GM19238 (cell line): ENCODE data around the gene PRCC.
"Not testable (repeated sequence)": the region's sequence is repeated elsewhere in the genome, so short reads cannot be mapped to it uniquely, and the experiment has no call there.

Experiments
- DNase-seq: peaks from one replicate; pipeline ENCODE4 v3.0.0; 2011; ENCODE audit warnings: low spot score; ENCODE audit not compliant: insufficient read length

Gene PRCC

DNA sequence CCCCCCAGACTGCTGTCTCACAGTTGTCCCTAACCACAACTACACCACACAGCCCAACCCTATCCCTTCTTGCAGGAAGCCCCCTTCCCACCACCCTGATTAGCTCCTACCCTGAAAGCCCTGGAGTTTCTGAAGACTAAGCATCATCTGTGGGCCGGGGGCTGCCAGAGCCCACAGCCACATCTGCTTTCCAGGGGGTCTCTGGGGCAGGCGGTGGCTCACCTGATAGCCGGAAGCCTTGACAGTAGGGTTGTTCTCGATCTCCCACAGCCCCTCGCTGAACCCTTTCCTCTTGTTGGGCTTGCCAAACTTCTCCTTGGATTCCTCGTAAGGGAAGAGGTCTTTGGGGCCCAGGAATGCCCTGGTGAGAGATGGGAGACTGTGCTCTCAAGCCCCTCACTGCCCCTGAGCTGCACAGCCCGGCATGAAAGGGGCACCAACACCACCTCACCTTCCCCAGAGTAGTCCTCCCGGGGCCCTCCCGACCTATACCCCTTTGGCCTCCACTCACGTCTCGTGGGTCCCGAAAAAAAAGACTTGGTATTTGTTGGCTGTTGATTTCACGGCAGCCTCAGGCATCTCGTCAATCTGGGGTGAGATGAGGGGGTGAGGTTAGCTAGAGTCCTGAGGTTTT, 22.4 kb upstream of the PRCC start:
- DNase-seq = no peak

GRCh38 chr1:156745881-156746280, 21.5 kb upstream of the PRCC start:
- no peak for DNase-seq

GRCh38 chr1:156746406-156746727, 21.0 kb upstream of the PRCC start:
- no peak for DNase-seq

GRCh38 chr1:156746728-156747631, 20.4 kb upstream of the PRCC start:
- no peak for DNase-seq

- no peak for DNase-seq
Observed at GRCh38 chr1:156747742-156748669, 19.3 kb upstream of the PRCC start.

DNA sequence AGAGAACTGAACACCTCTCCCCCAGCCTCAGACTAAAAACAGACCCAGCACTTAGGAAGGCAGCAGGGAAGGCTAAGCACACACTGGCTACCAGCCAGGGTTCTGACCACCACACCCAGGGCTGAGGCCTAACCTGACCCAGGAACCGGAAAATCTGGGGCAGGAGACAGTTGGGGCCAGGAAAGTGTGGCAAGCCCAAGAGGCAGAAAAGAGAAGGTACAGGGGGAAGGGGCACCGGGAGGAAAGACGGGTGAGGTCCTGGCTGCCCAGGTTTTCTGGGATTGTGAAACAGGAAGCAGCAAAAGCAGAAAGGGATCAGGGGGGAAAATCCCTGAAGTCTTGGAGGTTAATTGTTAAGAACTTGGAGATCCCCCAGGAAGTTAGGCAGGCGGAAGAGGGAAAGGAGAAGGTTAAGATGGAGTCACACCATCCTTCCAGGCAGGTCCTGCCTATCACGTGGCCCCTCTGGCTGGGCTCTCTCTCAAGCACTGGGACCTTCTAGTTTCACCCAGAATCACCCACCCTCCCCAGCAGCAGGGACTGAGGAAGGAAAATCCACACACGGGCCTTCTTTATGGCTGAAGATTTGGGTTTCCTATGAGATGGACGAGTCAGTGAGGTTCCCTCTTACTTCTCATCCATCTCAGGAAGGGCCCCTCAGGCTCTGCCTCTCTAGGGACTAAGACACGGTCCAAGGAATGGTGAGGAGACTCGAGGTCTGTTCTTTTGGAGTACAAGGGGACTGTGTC, 18.5 kb upstream of the PRCC start:
- no peak for DNase-seq

DNA sequence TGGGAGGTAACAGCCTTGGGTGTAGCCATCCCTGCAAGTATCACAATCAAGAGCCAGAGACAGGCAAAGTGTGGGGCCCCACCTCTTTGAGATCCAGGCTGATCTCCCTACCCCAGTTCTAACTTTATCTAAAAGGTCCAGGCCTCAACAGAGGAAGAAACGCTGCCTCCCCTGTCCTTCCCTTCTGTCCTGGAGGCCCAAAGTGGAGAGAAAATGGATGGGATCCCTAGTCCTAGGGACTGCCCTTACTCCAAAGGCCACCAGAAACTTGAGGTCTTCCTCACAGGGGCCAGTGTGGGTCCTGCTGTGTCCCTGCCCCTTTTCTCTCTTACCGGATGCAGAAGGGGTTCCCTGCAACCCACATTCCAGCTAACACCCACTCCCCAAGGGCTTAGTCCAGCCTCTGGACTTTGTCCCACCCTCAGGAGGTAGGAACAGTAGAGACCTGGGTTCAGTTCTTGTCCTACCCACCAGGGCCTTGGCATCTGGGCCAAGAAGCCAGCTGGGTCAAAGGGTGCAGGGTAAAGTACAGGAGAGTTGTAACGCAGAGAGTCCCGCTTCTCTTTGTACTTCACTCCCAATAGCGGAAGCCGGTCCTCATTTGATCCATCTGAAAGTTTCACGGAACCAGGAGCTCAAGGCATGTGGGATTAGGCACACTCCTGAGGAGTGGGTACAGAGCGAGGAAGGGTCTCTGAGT, 17.8 kb upstream of the PRCC start:
- no peak for DNase-seq

- DNase-seq = no peak
Observed at GRCh38 chr1:156750191-156750672, 17.1 kb upstream of the PRCC start.

DNA sequence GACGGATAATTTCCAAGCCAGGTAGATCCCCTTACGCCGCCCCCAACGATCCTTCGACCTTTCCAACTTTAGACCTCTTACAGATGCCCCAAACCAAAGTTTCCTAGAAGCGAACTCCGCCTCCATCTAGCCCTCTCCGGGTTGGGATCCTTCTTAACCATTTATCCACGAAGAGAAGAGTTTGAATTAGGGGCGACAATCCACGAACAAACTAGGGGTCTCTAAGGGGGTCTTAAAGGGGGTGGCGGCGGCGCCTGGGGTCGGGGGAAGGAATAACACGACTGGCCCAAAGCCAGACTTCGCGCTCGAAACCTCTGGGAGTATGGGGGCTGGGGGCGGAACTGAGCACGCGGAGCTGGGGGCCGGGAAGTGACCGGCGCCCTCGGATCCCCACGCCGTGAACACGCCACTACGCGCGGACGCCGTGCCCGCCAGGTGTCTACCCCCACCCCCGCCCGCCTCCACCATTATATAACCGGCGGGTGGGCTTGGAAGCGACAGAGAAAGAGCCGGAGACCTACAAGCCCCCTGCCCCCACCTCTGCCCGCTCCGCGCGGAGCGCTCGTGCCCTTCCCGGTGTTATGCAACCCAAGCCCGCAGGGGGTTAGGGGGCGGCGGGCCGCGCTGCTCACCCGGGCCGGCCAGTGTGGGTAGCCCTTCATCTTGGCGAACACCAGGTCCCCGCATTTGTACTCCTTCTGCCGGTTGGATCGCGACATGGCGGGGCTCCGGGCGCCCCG, 16.5 kb upstream of the PRCC start:
- no peak for DNase-seq

DNA sequence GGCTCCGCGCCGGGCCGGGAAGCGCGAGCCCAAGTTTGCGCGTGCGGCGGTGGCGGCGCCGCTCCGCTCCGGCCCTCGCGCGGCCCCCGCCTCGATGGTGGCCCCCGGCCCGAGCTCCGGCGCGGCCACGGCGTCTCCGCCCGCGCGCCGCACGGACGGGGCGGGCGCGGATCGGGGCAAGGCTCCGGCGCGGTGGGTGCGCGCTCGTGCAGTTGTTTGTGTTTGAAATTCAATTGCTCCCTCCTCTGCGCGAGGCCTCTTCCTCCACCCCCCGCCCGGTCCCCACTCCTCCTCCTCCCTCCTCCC, 15.9 kb upstream of the PRCC start, which contains the start of gene HDGF:
TSS of gene HDGF (minus strand) at position 225 of the 306 bp plus-strand sequence. CDS start 246 bp downstream, outside the sequence.
- no peak for DNase-seq

DNA sequence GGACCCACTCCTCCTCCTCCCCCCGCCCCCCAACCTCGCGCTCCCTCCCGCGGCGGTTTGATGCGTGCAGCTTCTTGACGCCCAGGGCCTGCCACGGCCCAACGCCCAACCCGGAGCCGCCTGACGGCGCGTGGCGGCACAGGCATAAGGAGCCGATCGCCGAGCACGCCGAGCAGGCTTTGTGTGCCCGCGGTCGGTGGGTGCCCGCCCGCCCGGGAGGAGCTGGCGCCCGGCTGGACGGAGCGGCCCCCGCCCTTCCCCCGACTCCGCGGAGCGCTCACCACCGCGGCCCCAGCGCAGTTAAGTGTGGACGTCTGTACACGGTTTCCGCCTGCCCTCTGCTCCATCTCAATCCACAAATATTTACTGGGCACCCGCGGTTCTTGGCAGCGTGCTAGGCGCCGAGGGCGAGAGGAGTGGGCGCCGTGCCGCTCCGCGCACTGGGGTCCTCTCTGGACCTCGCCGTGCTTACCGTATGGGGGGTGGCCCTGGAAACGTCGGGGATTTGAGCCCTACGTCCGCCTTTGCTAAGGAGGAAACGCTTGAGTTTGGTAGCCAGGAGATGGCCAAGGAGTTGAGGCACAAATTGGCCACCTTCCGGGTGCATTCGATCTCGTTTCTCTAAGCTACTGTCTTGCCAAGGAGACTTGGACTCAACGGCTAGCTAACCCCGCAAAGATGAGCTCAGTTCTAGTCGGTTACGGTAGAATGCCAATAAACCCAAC, 15.4 kb upstream of the PRCC start:
- DNase-seq = peak; percentile 93

GRCh38 chr1:156752843-156753482, 14.4 kb upstream of the PRCC start:
- no peak for DNase-seq

DNA sequence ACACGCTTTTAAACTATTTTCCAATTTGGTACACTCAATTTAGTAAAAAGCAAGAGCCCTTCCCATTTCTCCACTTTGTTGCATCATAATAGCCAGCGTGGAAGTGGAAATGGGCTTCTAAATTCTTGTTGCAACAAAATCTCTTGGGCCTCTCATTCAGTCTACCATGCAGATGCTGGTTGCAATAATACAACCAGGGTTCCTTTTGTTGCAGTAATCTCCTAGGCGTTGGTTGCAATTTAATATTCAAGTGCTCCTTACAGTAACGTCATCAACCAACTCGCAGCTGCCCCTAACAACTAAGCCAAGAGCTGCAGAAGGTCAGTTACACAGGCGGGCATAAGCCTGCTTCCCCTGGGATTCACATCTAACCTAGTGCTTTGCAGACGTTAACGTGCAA, 13.1 kb upstream of the PRCC start:
- DNase-seq = no peak

GRCh38 chr1:156755527-156755950, 11.8 kb upstream of the PRCC start:
- no peak for DNase-seq

- DNase-seq = no peak
Observed at GRCh38 chr1:156756355-156756754, 11.0 kb upstream of the PRCC start.

- not testable (repeated sequence) for DNase-seq
Observed at GRCh38 chr1:156757572-156758253, 9.6 kb upstream of the PRCC start.

DNA sequence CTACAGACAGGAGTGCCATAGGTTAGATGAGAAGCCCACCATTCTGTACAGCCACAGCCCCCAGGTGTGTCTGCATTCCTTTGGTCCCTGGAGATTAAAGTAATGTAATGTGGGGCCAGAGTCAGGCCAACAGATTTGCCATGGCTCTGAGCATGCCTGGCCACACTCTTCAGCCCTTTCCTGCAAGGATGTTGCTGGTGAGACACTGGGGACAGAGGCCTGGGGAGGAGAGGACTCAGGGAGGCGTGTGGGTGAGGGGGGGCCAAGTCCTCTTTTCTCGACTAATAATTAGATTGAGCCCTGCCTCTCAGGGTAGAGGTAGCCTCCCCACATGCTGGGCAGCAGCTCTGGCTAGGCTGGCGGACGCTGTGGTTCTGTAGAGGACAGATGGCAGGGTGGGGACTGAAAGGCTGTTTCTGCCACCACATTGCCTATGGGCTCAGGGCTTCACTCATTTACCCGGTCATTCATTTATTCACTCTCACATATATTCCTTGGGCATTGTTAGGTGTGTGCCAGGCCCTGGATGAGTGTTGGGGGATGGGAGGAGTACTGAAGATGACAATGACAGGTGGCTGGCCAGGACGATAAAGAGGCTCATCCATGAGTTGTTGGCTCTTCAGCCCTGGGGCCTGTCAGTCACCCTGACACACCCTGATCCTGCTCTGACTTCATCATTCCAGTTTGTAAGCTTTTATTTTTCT, 7.1 kb upstream of the PRCC start:
- DNase-seq = no peak

- DNase-seq = no peak
Observed at GRCh38 chr1:156760796-156761104, 6.6 kb upstream of the PRCC start.
